AG04450 (cell line): ENCODE data around the gene HEPN1. TPM values are rescaled to one million over a fixed set of nuclear protein-coding genes. Genes with fewer than 3 reads are reported as not detected.

Experiments used
- CTCF ChIA-PET: fragments of 300-600, 350-600 bp; formaldehyde crosslinking; extraction: SDS; loops from one replicate; lab custom pipeline; 2022; ENCODE audit warnings: antibody characterized with exemption, inconsistent platforms; lab: Charles Lee
- POLR2A ChIA-PET: fragments of 350-600 bp; formaldehyde crosslinking; extraction: SDS; loops from one replicate; lab custom pipeline; 2021; ENCODE audit warnings: antibody characterized with exemption, inconsistent platforms; lab: Yijun Ruan, JAX
- DNase-seq: peaks from one replicate; pipeline ENCODE4 v3.0.0-alpha.2; 2011; ENCODE audit warnings: low read depth, low spot score
- H3K27ac ChIP-seq: one replicate; pipeline ENCODE4 v1.5.1; 2012; ENCODE audit warnings: low read depth, low read length, control low read depth
- H3K27me3 ChIP-seq: one replicate; pipeline ENCODE4 v1.6.0; 2012; ENCODE audit warnings: low read length; ENCODE audit not compliant: control insufficient read depth, insufficient read depth
- H3K4me3 ChIP-seq: 2 replicates; pipeline ENCODE4 v1.5.1; 2011; ENCODE audit warnings: mild to moderate bottlenecking, low read depth, low read length, control low read depth
- H3K9me3 ChIP-seq: 2 replicates; pipeline ENCODE4 v1.5.1; 2012; ENCODE audit warnings: low read length; ENCODE audit not compliant: control insufficient read depth, insufficient read depth
- polyA plus RNA-seq: library from polyadenylated mRNA; depleted of rRNA; stranded (reverse); fragments of >200 nt; gene quantifications from 2 replicates; pipeline ENCODE4 v1.2.3, GENCODE V29; 2011
- TF ChIP-seq, protein P1 (sequence below): IDR thresholded peaks from 2 replicates; pipeline ENCODE4 v1.5.1; 2011; ENCODE audit warnings: low read depth, low read length, control low read depth, inconsistent platforms

Gene HEPN1
- polyA plus RNA-seq, 1 experiment: not detected

GRCh38 chr11:124872741-124873140 lies 46.3 kb upstream of the HEPN1 start:
- CTCF ChIA-PET: interaction anchor here (1.4 kb wide), 1 partner anchor 37 kb away, joined by 3 read pairs; no protein-coding TSS in a partner anchor
- Histone ChIP-seq H3K9me3 (no peaks in the 10 kb centered on the region; the same call in 1 of the 2 replicates), H3K27me3 (peaks cover 55% of the 10 kb centered on the region), H3K27ac (no peak overlapping the region), H3K4me3 (no peak overlapping the region)
- TF ChIP-seq, protein P1, sequence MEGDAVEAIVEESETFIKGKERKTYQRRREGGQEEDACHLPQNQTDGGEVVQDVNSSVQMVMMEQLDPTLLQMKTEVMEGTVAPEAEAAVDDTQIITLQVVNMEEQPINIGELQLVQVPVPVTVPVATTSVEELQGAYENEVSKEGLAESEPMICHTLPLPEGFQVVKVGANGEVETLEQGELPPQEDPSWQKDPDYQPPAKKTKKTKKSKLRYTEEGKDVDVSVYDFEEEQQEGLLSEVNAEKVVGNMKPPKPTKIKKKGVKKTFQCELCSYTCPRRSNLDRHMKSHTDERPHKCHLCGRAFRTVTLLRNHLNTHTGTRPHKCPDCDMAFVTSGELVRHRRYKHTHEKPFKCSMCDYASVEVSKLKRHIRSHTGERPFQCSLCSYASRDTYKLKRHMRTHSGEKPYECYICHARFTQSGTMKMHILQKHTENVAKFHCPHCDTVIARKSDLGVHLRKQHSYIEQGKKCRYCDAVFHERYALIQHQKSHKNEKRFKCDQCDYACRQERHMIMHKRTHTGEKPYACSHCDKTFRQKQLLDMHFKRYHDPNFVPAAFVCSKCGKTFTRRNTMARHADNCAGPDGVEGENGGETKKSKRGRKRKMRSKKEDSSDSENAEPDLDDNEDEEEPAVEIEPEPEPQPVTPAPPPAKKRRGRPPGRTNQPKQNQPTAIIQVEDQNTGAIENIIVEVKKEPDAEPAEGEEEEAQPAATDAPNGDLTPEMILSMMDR: no peak
- POLR2A ChIA-PET: no interaction called here
- DNase-seq: no peak

- Histone ChIP-seq H3K9me3 (no peaks in the 10 kb centered on the region; the same call in 1 of the 2 replicates), H3K4me3 (no peak overlapping the region), H3K27ac (no peak overlapping the region), H3K27me3 (peaks cover 43% of the 10 kb centered on the region)
- no peak for DNase-seq
- TF ChIP-seq, protein P1: no peak
- CTCF ChIA-PET: interaction anchor here (1.4 to 1.6 kb wide), 2 partner anchors 38 to 230 kb away, joined by 3 to 4 read pairs; no protein-coding TSS in a partner anchor
- POLR2A ChIA-PET: no interaction called here
Observed at GRCh38 chr11:124873951-124874350, 45.1 kb upstream of the HEPN1 start.

DNA sequence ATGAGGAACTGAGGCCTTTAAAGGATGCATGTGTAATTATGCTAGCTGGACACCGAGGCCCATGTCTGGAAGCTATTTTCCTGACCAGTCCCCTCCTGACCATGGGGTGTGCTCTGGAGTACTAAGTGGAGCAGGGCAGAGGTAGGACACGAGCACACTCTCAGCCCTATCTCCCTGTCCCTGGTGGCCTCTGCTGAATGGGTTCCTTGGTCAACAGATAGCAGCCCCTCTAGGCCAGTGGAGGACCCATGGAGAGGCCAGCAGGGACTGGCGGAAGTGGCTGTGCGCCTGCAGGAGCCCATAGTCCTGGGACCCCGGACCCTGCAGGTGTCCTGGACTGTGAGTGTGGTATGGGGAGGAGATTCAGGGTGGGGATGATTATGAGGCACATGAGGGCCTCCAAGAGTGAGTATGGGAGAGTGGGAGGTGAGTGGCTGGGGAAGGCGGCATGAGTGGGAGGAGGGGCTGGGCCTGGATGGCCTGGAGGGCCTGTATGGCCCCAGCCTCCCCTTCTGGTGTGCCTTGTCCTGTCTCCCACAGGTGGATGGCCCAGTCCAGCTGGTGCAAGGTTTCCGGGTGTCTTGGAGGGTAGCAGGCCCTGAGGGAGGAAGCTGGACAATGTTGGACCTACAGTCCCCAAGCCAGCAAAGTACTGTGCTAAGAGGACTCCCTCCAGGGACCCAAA lies 44.3 kb upstream of the HEPN1 start:
- no peak overlapping the region for H3K4me3 ChIP-seq
- no peak for DNase-seq
- H3K27me3 ChIP-seq: peaks cover 36% of the 10 kb centered on the region
- POLR2A ChIA-PET: no interaction called here
- CTCF ChIA-PET: interaction anchor here (0.5 to 1.6 kb wide), 3 partner anchors 8 to 230 kb away, joined by 3 to 4 read pairs (median 4); no protein-coding TSS in a partner anchor
- TF ChIP-seq, protein P1: no peak
- no peaks in the 10 kb centered on the region; the same call in 1 of the 2 replicates for H3K9me3 ChIP-seq
- H3K27ac ChIP-seq: no peak overlapping the region

GRCh38 chr11:124875401-124875800 lies 43.6 kb upstream of the HEPN1 start:
- H3K27ac ChIP-seq: no peak overlapping the region
- CTCF ChIA-PET: interaction anchor here (0.5 to 1.8 kb wide), 29 partner anchors 9 to 578 kb away, joined by 3 to 43 read pairs (median 8); partner anchors contain the start of genes CCDC15, HEPACAM, HEPN1 and ROBO4
- no peak for DNase-seq
- H3K4me3 ChIP-seq: peak overlapping the region; percentile 73
- peaks cover 29% of the 10 kb centered on the region for H3K27me3 ChIP-seq
- H3K9me3 ChIP-seq: no peaks in the 10 kb centered on the region; the same call in 1 of the 2 replicates
- TF ChIP-seq, protein P1: no peak
- POLR2A ChIA-PET: interaction anchor here (1.3 to 1.6 kb wide), 3 partner anchors 23 to 45 kb away, joined by 8 to 18 read pairs (median 14); partner anchors contain the start of gene ROBO4
